Keratinocyte (primary cell): ENCODE data around the gene DARS2. TPM values are rescaled to one million over a fixed set of nuclear protein-coding genes. Genes with fewer than 3 reads are reported as not detected.
"Not testable (repeated sequence)": the region's sequence is repeated elsewhere in the genome, so short reads cannot be mapped to it uniquely, and the experiment has no call there.

Experiments
- DNase-seq: peaks from one replicate; pipeline ENCODE4 v3.0.0-alpha.2; 2011; ENCODE audit warnings: low read depth, missing footprints, low spot score
- FAIRE-seq: peaks from 2 replicates; lab custom pipeline; 2011; peaks lifted over from hg19 to GRCh38; lab: Jason Lieb, UNC
- H2AFZ ChIP-seq: 2 replicates; pipeline ENCODE4 v1.6.0; 2012; ENCODE audit warnings: low read length, control low read depth, inconsistent platforms; ENCODE audit not compliant: control insufficient read depth
- H3K27ac ChIP-seq: 2 replicates; pipeline ENCODE4 v1.5.1; 2011; ENCODE audit warnings: low read length; ENCODE audit not compliant: control insufficient read depth, insufficient read depth
- H3K27me3 ChIP-seq: 3 replicates; pipeline ENCODE4 v1.6.0; 2011; ENCODE audit warnings: low read length; ENCODE audit not compliant: control insufficient read depth, insufficient read depth; ENCODE audit errors: extremely low read depth
- H3K36me3 ChIP-seq, 2 experiments: 2 replicates in 1 of 2; 3 replicates in 1 of 2; pipeline ENCODE4 v1.5.1; 2011; ENCODE audit warnings: low read length in 2 of 2, mild to moderate bottlenecking in 1 of 2; ENCODE audit not compliant: control insufficient read depth in 2 of 2, insufficient read depth in 2 of 2; ENCODE audit errors: extremely low read depth in 1 of 2
- H3K4me1 ChIP-seq: 3 replicates; pipeline ENCODE4 v1.5.1; 2011; ENCODE audit warnings: low read length; ENCODE audit not compliant: control insufficient read depth, insufficient read depth; ENCODE audit errors: extremely low read depth
- H3K4me2 ChIP-seq: 3 replicates; pipeline ENCODE4 v1.6.0; 2011; ENCODE audit warnings: low read depth, low read length; ENCODE audit not compliant: control insufficient read depth, insufficient read depth; ENCODE audit errors: extremely low read depth
- H3K4me3 ChIP-seq, 3 experiments: fragments of 200-600 bp in 1 of 3; sonication (generic) in 1 of 3; 2 replicates in 2 of 3; 3 replicates in 1 of 3; pipeline ENCODE4 v1.5.1; 2011 to 2016; ENCODE audit warnings: low read length in 3 of 3, mild to moderate bottlenecking in 3 of 3, control low read depth in 2 of 3, inconsistent platforms in 1 of 3, low read depth in 1 of 3, mixed read lengths in 1 of 3, mixed run types in 1 of 3, moderate library complexity in 1 of 3; ENCODE audit not compliant: control insufficient read depth in 2 of 3, insufficient read depth in 2 of 3; ENCODE audit errors: extremely low read depth in 1 of 3
- H3K79me2 ChIP-seq: 2 replicates; pipeline ENCODE4 v1.6.0; 2012; ENCODE audit warnings: low read length; ENCODE audit not compliant: control insufficient read depth, insufficient read depth
- H3K9ac ChIP-seq: 3 replicates; pipeline ENCODE4 v1.6.0; 2011; ENCODE audit warnings: low read length; ENCODE audit not compliant: control insufficient read depth, insufficient read depth; ENCODE audit errors: extremely low read depth
- H3K9me1 ChIP-seq: 3 replicates; pipeline ENCODE4 v1.6.0; 2011; ENCODE audit warnings: low read length; ENCODE audit not compliant: control insufficient read depth, insufficient read depth; ENCODE audit errors: extremely low read depth
- H3K9me3 ChIP-seq: 2 replicates; pipeline ENCODE4 v1.5.1; 2012; ENCODE audit warnings: low read depth, low read length; ENCODE audit not compliant: control insufficient read depth
- H4K20me1 ChIP-seq: 3 replicates; pipeline ENCODE4 v1.6.0; 2011; ENCODE audit warnings: low read length; ENCODE audit not compliant: control insufficient read depth, insufficient read depth; ENCODE audit errors: extremely low read depth
- EZH2 ChIP-seq: IDR thresholded peaks from one replicate; pipeline ENCODE4 v1.6.1; 2012; ENCODE audit warnings: inconsistent platforms, mild to moderate bottlenecking, low read length, moderate library complexity
- dilution Hi-C: fragments of 300-500 bp; cut with MboI; formaldehyde crosslinking; loops from one replicate; pipeline ENCODE4 v1.7.0; 2020; ENCODE audit warnings: low sequenced_read_pairs; ENCODE audit not compliant: extremely low pct_ligation_motif_present
- polyA plus RNA-seq, 5 experiments: library from polyadenylated mRNA; depleted of rRNA in 3 of 5; stranded (reverse) in 3 of 5; stranded (forward) in 1 of 5; unstranded in 1 of 5; fragments of >200 nt; gene quantifications; 1 replicate in 1 of 5; 2 replicates in 3 of 5; 3 replicates in 1 of 5; pipeline versions ENCODE4 v1.2.1 to v1.2.3, GENCODE V29; 2011 to 2012; ENCODE audit warnings: missing spikeins in 2 of 5, low read depth in 1 of 5, low replicate concordance in 1 of 5
- TF ChIP-seq, protein P1 (sequence below), 3 experiments: IDR thresholded peaks in 1 of 3; conservative IDR thresholded peaks in 1 of 3; optimal IDR thresholded peaks in 1 of 3; 2 replicates in 2 of 3; 3 replicates in 1 of 3; pipeline versions ENCODE3 to v1.5.1; 2011; ENCODE audit warnings: low read length in 3 of 3, mild to moderate bottlenecking in 3 of 3, moderate library complexity in 2 of 3, control low read depth in 1 of 3, inconsistent platforms in 1 of 3; ENCODE audit not compliant: insufficient read depth in 2 of 3; ENCODE audit errors: extremely low read depth in 1 of 3

The DARS2 gene
- polyA plus RNA-seq, 1 donor (not counting 4 experiments of a cell fraction or from before 2014, with no cell fraction given), result 36.4 TPM

GRCh38 chr1:173802961-173803360 lies 21.5 kb upstream of the DARS2 start:
- H3K27me3 ChIP-seq, result no peaks in the 10 kb centered on the region
- peak; percentile 20 for FAIRE-seq
- no peak overlapping the region for H3K4me2 ChIP-seq
- H3K79me2 ChIP-seq, result no peaks in the 10 kb centered on the region
- no peak overlapping the region for H2AFZ ChIP-seq
- dilution Hi-C loops, result no loop called here
- TF ChIP-seq EZH2, result no peak
- TF ChIP-seq, protein P1, sequence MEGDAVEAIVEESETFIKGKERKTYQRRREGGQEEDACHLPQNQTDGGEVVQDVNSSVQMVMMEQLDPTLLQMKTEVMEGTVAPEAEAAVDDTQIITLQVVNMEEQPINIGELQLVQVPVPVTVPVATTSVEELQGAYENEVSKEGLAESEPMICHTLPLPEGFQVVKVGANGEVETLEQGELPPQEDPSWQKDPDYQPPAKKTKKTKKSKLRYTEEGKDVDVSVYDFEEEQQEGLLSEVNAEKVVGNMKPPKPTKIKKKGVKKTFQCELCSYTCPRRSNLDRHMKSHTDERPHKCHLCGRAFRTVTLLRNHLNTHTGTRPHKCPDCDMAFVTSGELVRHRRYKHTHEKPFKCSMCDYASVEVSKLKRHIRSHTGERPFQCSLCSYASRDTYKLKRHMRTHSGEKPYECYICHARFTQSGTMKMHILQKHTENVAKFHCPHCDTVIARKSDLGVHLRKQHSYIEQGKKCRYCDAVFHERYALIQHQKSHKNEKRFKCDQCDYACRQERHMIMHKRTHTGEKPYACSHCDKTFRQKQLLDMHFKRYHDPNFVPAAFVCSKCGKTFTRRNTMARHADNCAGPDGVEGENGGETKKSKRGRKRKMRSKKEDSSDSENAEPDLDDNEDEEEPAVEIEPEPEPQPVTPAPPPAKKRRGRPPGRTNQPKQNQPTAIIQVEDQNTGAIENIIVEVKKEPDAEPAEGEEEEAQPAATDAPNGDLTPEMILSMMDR (optimal IDR thresholded peaks at IDR 0.05 in 1 of 3, IDR thresholded peaks at IDR 0.05 in 1 of 3, conservative IDR thresholded peaks at IDR 0.05 in 1 of 3; ENCODE audit: extremely low read depth in 1 of 3, insufficient read depth in 2 of 3, low read length in 3 of 3), result no peak
- no peaks in the 10 kb centered on the region for H4K20me1 ChIP-seq
- no peak overlapping the region for H3K4me3 ChIP-seq
- peaks cover 5% of the 10 kb centered on the region for H3K4me1 ChIP-seq
- H3K9ac ChIP-seq, result no peak overlapping the region
- no peak overlapping the region for H3K27ac ChIP-seq
- DNase-seq, result no peak
- H3K9me1 ChIP-seq, result no peaks in the 10 kb centered on the region
- H3K36me3 ChIP-seq, result peaks cover 3 to 6% of the 10 kb centered on the region in 2 experiments
- H3K9me3 ChIP-seq, result no peaks in the 10 kb centered on the region

GRCh38 chr1:173813654-173814053 lies 10.8 kb upstream of the DARS2 start:
- dilution Hi-C loops, H3K27me3 ChIP-seq, H3K36me3 ChIP-seq, H3K4me3 ChIP-seq, H2AFZ ChIP-seq, H3K4me1 ChIP-seq, H3K9ac ChIP-seq, H3K9me1 ChIP-seq, FAIRE-seq, H4K20me1 ChIP-seq, DNase-seq, H3K4me2 ChIP-seq, H3K9me3 ChIP-seq, H3K27ac ChIP-seq: not testable (repeated sequence)
- peaks cover 34% of the 10 kb centered on the region for H3K79me2 ChIP-seq

DNA sequence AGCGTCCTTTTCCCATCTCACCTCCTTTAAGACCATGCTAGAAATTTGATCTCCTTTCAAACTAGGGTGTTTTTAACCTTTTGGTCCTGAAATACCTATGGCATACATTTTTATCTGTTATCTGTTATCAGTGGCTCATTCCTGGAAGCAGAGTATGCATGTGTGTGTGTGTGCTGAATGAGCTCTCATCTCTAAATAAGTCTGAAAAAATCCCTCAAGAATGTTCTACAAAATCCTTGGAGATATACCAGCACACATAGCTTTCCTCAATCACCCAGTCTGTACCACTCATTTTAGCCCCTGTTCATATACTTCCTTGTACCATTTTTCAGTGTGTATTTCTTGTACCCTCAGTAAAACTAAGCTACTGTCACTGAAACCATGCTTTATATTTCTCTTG lies 6.0 kb upstream of the DARS2 start:
- Histone ChIP-seq H3K36me3 (peaks cover 2 to 11% of the 10 kb centered on the region in 2 experiments), H3K9me1 (peaks cover 3% of the 10 kb centered on the region), H3K9me3 (no peaks in the 10 kb centered on the region), H3K4me3 (no peak overlapping the region), H2AFZ (no peak overlapping the region), H3K4me2 (no peak overlapping the region), H4K20me1 (no peaks in the 10 kb centered on the region), H3K9ac (no peak overlapping the region), H3K79me2 (peaks cover 68% of the 10 kb centered on the region), H3K27me3 (no peaks in the 10 kb centered on the region), H3K27ac (no peak overlapping the region), H3K4me1 (peaks cover 5% of the 10 kb centered on the region)
- dilution Hi-C loops, result no loop called here
- DNase-seq (no peak), FAIRE-seq (no peak)
- no peak for TF ChIP-seq EZH2
- TF ChIP-seq, protein P1 (optimal IDR thresholded peaks at IDR 0.05 in 1 of 3, IDR thresholded peaks at IDR 0.05 in 1 of 3, conservative IDR thresholded peaks at IDR 0.05 in 1 of 3; ENCODE audit: extremely low read depth in 1 of 3, insufficient read depth in 2 of 3, low read length in 3 of 3), result no peak
